ENCODE results near the gene MAU2.

- TF ChIP-seq GATA2 (IDR thresholded peaks at IDR 0.05; ENCODE audit: low read depth, low read length) (no peak), GATA3 (IDR thresholded peaks at IDR 0.05; ENCODE audit: low read depth, low read length) (no peak)
Measured at GRCh38 chr19:19324059-19324770, 3.6 kb downstream of the MAU2 start.
